Right lobe of liver (tissue), 4 donors: ENCODE data around the gene NOTCH1.
"Not testable (repeated sequence)": the region's sequence is repeated elsewhere in the genome, so short reads cannot be mapped to it uniquely, and the experiment has no call there.

Experiments used
- POLR2A ChIP-seq: fragments of 450-650 bp; IDR thresholded peaks from one replicate; pipeline ENCODE4 v1.6.1; 2017; ENCODE audit warnings: antibody characterized with exemption, mild to moderate bottlenecking
- TF ChIP-seq, protein P1 (sequence below), 4 donors: fragments of 200-600 bp in 3 of 4; fragments of 450-650 bp in 1 of 4; IDR thresholded peaks; one replicate each; pipeline versions ENCODE4 v1.5.1 to v1.8.0; 2016 to 2022; ENCODE audit warnings: antibody characterized with exemption in 4 of 4, mild to moderate bottlenecking in 2 of 4
- donor health status: DM: no; HTN: no; CAD: no.
- donor health status: DM: no; HTN: no; CAD: no.
- donor health status: DM: no; HTN: yes; CAD: no.

DNA sequence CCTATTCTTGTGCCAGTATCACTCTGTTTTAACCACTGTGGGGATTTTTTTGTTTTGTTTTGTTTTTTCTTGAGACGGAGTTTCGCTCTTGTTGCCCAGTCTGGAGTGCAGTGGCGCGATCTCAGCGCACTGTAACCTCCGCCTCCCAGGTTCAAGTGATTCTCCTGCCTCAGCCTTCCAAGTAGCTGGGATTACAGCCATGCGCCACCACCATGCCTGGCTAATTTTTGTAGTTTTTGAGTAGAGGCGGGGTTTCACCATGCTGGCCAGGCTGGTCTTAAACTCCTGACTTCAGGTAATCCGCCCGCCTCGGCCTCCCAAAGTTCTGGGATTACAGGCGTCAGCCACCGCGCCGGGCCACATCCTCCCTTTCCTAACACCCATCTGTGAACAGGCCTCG, 28.8 kb upstream of the NOTCH1 start:
- TF ChIP-seq, protein P1, sequence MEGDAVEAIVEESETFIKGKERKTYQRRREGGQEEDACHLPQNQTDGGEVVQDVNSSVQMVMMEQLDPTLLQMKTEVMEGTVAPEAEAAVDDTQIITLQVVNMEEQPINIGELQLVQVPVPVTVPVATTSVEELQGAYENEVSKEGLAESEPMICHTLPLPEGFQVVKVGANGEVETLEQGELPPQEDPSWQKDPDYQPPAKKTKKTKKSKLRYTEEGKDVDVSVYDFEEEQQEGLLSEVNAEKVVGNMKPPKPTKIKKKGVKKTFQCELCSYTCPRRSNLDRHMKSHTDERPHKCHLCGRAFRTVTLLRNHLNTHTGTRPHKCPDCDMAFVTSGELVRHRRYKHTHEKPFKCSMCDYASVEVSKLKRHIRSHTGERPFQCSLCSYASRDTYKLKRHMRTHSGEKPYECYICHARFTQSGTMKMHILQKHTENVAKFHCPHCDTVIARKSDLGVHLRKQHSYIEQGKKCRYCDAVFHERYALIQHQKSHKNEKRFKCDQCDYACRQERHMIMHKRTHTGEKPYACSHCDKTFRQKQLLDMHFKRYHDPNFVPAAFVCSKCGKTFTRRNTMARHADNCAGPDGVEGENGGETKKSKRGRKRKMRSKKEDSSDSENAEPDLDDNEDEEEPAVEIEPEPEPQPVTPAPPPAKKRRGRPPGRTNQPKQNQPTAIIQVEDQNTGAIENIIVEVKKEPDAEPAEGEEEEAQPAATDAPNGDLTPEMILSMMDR (IDR thresholded peaks at IDR 0.05): not testable (repeated sequence)
- not testable (repeated sequence) for TF ChIP-seq POLR2A
